Activated T-cell treated with anti-CD3 and anti-CD28 coated beads for 48 hours (primary cell): Measurements from ENCODE around the gene ARFRP1.
A peak's percentile ranks its signal among the peaks of the same experiment; 100 is the strongest.

Experiments used
- DNase-seq: peaks from one replicate; pipeline ENCODE4 v3.0.0-alpha.2; 2020; ENCODE audit warnings: low read depth

ARFRP1 gene

DNA sequence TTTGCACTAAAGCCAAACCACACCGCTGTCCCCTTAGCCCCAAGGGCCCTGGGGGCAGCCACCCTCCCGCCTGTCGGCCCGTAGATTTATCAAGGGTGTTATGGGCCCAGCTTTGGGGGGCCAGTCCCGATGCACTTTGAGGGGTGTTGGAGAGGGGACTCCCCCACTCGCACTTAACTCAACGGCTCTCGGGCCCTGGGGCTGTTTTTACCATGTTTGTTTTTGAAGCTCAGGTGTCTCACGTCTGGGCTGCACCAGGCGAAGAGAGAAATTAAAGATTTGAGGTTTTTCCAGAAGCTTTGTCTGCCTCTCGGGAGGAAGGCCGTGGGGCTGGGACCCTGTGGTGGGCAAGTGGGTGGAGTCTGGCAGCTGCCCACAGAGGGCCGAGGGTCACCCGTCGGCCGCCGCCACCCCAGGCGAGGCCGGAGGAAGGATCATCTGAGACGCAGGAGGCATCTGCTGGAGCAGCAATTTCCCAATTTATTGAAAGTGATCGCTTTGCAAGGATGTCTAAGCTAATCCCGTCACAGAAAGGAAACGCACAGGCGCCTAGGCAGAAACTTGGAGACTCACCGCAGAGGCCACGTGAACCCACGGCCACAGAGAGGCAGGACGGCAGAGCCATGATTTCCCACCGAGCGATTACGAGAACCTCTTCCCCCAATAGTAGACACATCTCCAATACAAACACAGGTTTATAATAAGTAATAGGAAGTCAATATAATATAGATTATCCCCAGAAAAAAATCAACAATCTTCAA, 35.6 kb upstream of the ARFRP1 start:
- no peak for DNase-seq

DNA sequence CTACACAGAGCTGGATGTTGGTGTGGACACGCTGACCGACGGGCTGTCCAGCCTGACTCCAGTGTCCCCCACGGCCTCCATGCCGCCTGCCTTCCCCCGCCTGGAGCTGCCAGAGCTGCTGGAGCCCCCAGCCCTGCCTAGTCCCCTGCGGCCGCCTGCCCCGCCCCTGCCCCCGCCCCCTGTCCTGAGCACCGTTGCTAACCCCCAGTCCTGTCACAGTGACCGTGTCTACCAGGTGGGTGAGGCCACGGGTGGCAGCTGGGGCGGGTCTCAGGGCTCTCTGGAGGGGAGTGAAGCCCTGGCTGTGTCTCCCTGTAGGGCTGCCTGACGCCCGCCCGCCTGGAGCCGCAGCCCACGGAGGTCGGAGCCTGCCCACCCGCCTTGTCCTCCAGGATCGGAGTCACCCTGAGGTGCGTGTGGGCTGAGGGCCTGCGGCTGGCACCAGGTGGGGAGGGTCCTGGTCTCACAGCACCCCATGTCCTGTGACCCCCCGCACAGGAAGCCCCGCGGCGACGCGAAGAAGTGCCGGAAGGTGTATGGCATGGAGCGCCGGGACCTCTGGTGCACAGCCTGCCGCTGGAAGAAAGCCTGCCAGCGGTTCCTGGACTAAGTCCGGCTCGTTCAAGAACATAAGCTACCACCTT, 34.7 kb upstream of the ARFRP1 start:
- DNase-seq: no peak

DNA sequence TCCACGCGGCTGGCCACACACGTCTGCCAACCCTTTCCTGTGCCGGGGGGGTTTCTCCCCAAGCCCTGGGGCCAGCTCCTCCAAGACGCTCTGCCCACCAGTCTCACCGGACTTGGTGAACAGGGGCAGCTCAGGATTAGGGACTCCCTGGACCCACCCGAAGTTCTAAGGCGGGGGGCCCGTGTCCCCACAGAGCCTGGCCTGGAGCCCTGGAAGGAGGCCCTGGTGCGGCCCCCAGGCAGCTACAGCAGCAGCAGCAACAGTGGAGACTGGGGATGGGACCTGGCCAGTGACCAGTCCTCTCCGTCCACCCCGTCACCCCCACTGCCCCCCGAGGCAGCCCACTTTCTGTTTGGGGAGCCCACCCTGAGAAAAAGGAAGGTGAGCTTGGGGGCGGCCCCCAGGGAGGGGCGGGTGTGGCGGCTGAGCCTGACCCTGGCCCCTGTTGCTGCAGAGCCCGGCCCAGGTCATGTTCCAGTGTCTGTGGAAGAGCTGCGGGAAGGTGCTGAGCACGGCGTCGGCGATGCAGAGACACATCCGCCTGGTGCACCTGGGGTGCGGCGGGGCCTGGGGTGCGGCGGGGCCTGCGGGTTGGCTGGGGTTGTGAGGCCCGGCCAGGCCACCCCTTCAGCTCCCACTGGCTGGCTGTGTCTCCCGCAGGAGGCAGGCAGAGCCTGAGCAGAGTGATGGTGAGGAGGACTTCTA, 34.1 kb upstream of the ARFRP1 start:
- no peak for DNase-seq

DNA sequence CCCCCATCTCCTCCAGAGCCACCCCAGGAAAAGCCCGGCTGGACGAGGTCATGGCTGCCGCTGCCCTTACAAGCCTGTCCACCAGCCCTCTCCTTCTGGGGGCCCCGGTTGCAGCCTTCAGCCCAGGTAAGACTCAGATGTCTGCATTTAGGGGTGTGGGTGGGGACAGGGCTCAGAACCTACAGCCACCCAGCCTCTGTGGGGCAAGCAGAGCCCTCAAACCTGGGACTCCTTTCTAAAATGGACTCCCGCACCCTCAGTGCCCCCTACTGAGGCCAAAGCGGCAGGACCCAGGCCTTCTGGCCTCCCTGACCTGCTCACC, 33.5 kb upstream of the ARFRP1 start:
- DNase-seq: no peak

DNA sequence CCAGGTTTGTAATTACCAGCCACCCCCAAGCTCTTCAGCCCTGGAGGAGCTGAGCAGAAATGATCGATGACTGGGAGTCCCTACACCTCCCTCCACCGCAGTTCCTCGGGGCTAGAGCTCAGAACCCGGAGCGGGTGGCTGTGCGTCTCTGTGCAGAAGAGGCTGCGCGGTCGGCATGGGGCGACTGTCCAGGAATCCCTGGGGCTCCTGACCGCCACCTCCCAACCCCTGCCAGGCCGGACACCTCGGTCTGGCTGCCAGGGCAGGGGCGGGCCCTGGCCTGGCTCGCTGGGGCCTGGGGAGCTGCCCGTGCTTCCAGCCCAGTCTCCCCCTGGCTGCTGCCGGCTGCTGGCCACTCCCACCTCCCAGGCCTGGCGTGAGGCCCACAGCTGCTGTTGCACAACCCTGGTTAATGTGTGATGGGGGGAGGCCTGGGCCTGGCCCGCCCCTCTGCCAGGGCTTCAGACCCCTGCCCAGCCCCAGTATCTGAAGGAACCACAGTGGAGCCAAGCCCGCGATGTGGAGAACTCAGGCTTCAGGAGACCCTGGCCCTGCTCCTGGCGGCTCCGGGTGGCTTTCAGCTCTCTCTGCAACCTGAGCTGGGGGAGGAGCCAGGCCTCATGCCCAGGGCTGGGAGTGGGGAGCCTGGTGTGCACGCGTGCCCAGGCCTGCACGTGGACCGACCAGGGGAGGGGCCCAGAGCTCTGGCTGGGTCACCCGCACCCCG, 33.0 kb upstream of the ARFRP1 start:
- no peak for DNase-seq

DNA sequence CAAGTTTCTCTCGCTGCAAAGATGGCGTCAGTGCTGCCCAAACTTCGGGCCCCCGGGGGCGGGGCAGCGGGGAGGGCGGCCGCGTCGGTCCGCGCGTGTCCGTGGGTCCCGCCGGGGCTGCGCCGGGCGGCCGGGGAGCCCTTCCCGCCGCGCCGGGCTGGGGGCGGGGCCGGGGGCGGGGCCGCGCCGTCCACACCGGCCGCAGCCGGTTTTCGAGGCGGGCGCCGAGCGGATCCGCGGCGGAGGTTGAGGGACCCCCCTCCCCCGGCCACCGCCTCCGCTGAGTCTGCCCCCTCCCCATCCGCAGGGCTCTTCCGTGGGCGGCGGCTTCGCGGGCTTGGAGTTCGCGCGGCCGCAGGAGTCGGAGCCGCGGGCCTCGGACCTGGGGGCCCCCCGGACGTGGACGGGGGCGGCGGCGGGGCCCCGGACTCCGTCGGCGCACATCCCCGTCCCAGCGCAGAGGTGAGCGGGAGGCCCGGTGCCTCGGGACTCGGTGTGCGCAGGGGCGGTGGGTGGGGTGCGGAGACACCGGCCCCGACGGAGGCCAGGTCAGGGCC, 32.4 kb upstream of the ARFRP1 start:
- DNase-seq: peak; percentile 31

DNA sequence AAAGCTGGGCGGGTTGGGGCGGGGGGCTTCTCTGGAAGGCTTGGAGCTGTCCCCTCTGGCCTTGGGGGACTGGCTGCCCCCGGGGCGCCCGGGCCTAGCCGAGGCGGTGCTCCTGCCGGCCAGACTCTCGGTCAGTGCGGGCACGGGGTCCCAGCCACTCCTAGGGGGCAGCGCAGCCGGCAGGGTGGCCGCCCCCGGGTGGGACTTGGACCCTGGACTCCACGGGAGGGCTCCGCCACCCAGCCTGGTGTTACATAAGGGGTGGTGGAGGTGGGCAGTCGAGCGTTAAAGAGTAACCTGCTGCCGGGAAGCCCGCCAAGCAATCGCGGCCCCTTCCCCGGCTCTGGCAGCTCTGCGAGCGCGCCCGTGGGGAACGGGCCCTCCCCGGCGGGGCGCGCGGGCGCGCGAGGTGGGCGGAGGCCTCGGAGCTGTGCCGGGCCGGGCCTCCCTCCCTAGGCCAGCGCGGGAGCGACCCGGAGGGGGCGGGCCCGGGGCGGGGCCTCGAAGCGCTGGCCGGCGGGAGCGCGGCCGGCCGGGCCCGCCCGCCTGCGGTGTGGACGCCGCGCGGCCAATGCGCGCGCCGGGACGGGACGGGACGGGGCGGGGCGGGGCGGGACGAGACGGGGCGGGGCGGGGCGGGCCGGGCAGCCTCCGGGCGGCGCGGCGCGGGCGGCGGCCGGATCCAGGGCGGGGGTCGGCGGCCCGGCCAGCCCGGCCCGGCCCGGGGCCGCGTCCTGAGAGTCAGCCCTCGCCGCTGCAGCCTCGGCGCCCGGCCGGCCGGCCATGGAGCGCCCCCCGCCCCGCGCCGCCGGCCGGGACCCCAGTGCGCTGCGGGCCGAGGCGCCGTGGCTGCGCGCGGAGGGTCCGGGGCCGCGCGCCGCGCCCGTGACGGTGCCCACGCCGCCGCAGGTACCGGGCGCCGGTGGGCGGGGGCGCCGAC, 31.6 kb upstream of the ARFRP1 start, which contains the start of gene SLC2A4RG:
SLC2A4RG (plus strand) TSS at position 647 of the 940 bp plus-strand sequence; CDS start at position 784, 137 bp downstream.
- peak; percentile 71 for DNase-seq

DNA sequence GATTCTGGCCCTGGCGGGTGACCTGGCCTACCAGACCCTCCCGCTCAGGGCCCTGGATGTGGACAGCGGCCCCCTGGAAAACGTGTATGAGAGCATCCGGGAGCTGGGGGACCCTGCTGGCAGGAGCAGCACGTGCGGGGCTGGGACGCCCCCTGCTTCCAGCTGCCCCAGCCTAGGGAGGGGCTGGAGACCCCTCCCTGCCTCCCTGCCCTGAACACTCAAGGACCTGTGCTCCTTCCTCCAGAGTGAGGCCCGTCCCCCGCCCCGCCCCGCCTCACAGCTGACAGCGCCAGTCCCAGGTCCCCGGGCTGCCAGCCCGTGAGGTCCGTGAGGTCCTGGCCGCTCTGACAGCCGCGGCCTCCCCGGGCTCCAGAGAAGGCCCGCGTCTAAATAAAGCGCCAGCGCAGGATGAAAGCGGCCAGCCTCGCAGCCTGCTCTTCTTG, 30.9 kb upstream of the ARFRP1 start:
- peak; percentile 33 for DNase-seq

DNA sequence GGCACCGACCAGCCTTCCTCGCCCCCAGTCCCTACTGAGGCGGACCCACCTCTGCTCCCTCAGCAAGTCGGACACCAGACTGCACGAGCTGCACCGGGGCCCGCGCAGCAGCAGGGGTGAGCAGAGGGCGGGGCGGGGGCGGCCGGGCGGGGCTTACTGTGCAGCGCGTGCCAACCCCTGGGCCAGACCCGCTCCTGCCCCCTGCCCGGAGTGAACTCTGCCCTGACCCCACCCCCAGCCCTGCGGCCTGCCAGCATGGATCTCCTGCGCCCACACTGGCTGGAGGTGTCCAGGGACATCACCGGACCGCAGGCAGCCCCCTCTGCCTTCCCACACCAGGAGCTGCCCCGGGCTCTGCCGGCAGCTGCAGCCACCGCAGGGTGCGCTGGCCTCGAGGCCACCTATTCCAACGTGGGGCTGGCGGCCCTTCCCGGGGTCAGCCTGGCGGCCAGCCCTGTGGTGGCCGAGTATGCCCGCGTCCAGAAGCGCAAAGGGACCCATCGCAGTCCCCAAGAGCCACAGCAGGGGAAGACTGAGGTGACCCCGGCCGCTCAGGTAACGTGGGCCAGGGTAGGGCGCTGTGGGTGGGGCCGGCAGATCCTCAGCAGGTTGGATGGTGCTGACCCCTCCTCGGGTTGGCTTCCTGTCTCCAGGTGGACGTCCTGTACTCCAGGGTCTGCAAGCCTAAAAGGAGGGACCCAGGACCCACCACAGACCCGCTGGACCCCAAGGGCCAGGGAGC, 30.3 kb upstream of the ARFRP1 start:
- DNase-seq: no peak

DNA sequence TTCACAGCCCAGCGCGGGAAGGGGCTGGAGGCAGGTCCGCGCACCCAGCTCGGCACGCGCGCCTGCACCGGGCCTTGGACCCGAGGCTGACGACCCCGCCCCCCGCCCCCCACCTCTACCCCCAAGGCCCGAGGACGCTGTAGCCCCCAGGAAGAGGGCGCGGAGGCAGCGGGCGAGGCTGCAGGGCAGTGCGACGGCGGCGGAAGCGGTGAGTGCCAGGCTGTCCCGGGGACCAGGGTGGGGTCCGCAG, 29.8 kb upstream of the ARFRP1 start:
- DNase-seq: no peak

DNA sequence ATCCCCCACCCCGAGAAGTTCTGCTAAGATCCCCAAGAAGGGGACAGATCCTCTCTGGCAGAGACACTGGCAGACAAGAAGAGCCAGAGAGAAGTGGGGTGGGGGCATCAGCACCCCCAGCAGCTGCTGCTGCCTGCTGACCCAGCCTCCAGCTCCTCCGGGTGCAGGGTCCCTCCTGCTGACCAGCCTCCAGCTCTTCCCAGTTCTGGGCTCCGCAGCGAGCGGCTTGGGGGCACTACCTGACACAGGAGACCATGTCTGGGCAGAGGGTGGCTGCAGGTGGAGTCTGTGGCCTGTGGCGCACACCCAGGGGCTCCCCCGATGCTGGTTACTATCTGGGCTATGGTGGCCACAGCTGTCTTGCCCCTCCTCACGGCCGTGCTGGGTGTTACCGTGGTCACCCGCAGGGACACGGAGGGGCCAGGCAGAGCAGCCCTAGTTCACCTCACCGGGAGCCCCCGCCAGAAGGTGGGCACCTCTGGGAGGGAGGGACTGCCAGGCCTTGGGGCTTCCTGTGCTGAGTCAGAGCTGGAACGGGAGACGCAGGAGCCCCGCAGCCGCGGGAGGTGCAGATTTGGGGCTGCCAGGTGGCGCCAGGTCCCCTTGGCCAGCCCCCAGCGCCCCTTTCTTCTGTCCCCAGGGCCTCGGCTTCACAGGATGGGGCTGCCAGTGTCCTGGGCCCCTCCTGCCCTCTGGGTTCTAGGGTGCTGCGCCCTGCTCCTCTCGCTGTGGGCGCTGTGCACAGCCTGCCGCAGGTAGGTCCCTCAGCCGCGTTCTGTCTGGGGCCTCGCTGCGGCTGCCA, 29.3 kb upstream of the ARFRP1 start:
- DNase-seq: peak; percentile 34

DNA sequence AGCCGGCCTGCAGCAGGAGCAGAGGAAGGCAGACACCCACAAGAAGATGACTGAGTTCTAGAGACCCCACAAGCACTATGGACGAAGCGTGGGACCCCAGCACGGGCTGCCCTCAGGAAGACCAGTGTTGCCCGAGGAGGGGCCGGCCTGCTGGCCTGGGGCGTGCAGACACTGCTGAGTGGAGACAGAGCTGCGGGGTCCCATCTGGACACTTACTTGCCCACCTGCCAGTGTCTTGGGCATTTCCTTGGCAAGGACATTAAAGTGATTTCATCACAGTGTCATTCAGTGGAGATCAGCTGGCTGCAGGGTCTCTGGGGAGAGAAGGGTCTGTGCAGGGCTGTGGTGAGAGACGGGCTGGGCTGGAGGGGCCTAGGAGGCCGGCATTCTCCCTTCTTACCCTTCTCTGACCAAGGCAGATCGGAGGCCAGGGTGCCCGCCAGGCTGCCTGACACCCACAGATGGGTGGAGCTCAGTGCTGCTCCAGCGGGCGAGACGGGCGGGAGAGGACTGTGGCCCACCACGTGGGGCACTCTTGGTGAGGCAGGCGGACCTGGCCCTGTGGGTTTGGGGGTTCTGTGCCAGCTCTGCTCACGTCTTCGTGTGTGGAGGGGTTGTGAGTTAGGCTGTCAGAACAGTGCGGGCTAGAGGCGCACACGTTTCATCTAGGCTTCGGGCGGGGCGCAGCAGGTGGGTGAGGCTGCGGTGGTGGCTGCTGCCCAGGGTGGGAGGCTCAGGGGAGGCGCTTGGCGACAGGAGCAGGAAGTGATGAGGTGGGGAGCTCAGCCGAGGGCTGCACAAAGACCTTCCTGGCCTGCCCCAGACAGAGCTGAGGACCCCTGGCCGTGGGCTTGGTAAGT, 28.3 kb upstream of the ARFRP1 start, which contains the start of gene LIME1:
LIME1 (plus strand) TSS at position 806 of the 860 bp plus-strand sequence. CDS start 886 bp downstream, outside the sequence.
- DNase-seq: peak; percentile 57

DNA sequence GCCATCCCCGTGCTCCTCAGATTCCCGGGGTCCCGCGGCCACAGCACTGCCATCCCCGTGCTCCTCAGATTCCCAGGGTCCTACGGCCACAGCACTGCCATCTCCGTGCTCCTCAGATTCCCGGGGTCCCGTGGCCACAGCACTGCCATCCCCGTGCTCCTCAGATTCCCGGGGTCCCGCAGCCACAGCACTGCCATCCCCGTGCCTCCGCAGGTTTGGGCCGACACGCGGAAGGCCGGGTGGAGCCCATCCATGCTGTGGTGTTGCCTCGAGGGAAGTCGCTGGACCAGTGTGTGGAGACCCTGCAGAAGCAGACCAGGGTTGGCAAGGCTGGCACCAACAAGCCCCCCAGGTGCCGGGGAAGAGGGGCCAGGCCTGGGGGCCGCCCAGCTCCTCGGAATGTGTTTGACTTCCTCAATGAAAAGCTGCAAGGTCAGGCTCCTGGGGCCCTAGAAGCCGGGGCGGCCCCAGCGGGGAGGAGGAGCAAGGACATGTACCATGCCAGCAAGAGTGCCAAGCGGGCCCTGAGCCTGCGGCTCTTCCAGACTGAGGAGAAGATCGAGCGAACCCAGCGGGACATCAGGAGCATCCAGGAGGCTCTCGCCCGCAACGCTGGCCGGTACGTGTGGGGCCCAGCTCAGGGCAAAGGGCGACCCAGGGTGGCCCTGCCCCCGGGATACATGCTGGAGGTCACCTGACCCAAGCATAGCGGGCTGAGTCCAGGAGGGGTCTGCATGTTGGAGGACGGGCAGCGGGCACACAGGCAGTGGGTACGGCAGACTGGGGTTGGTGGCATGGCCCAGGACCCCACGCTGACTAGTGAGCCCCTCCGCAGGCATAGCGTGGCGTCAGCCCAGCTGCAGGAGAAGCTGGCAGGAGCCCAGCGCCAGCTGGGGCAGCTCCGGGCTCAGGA, 27.4 kb upstream of the ARFRP1 start:
- no peak for DNase-seq

DNA sequence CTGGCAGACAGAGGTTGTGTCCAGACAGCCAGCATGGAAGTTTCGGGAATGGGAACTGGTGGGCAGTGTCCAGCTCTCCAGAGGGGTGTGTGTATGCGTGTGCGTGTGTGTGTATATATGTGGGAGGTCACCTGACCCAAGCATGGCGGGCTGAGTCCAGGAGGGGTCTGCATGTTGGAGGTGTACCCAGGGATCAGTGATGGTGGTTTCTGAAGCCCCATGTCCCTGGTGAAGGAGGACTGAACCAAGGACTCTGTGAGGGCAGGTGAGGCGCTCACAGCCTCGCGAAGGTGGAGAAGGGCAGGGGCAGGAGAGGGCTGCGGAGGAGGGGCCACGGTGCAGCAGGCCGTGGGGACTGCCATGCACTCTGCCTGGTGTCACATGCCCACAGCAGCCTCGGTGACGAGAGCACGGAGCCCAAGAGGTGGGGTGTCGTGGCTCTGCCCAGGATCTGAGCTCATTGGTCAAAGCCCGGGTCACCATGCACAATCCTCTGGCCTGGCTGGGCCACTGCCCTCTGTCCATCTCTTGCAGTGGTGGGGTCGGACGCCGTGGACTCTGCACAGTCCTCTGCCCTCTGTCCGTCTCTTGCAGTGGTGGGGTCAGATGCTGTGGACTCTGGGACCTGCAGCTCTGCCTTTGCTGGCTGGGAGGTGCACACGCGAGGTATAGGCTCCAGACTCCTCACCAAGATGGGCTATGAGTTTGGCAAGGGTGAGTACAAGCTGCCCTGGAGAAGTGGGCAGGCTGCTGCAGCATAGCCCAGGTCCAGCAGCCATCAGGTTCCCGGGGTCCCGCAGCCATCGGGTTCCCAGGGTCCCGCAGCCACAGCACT, 26.6 kb upstream of the ARFRP1 start:
- no peak for DNase-seq

DNA sequence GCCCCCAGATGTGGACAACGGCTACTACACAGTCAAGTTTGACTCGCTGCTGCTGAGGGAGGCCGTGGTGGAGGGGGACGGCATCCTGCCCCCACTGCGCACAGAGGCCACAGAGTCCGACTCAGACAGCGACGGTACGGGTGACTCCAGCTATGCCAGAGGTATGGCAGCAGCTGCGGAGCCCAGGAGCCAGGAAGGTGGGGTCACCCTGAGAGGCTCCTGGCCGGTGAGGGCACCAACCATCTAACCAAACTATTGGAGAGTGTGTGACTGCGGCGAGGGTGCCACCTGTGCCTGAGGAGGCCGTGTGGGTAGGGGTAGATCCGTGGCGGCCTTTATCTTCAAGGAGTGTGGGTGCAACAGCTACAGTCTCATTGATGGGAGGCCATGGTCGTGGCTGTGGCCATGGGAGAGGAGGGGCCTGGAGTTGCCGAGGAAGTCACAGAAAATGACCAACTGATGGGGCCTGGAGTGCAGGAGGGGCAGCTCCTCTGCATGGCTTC, 25.9 kb upstream of the ARFRP1 start:
- DNase-seq: no peak

DNA sequence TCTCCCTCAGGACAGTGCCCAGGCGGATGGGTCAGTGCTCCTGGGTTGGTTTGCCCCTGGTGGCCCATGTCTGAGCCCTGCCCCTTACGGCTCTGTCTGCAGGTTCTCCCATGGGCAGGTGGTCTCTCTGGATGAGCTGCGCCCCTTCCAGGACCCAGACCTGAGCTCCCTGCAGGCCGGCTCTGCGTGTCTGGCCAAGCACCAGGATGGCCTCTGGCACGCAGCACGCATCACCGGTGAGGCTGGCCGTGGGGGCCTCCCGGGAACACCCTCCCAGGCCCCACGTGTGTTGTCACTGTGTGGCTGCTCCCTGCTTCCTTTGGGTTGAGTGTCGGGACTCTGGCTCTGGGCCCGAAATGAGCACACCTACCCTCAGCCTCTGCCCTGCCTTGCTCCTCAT, 25.3 kb upstream of the ARFRP1 start:
- DNase-seq: no peak
